SKM-1 (cell line): ENCODE results near the gene LAPTM4A.
"Not testable (repeated sequence)": the region's sequence is repeated elsewhere in the genome, so short reads cannot be mapped to it uniquely, and the experiment has no call there.

Experiments used
- DNase-seq: peaks from one replicate; lab custom pipeline; 2025; ENCODE audit not compliant: unreplicated experiment; lab: John Stamatoyannopoulos, UW

LAPTM4A gene

DNA sequence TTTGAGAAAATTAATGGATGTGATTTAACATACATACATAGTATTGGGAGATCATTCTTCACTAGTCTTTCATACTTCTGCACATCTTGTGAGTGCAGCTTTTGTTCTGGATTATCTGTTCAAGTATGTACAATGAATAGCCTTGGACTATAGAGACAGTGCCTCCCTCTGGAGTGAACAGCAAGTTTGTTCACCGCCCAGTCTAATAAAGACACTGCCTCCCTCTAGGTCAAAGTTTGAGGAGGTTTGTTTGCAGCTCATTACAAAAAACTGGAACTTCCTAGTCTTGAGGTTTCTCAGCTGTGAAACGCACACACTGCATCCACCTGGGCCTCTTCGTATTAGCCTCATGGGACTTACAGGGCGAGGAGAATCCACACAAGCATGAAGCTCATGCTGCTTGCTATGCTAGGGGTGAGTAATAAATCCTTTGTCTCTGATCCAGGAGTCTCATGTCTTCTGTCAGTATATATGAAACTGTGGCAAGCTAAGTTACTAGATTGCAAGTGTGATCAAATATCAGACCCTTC, 26.0 kb upstream of the LAPTM4A start:
- no peak for DNase-seq

- DNase-seq = no peak
These were observed 25.3 kb upstream of the LAPTM4A start for GRCh38 chr2:20076757-20077156.

DNA sequence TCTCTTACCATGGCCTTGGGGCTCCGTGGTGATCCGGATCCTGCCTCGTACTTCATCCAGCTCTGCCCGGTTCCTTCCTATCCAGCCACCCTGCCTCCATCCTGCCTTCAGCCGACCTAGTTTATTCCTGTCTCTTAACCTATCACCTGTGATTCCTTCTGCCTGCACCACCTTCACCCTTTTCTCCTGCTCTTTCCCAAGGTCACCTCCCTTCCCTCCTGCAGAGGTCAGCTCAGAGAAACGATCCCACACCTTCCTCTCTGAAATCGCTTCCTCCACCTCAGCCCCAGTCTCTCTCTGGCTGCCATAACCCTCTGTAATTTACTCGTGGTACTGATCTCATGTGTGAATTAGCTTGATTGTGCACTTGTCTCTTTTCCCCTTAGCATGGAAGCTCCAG, 23.5 kb upstream of the LAPTM4A start:
- no peak for DNase-seq

DNA sequence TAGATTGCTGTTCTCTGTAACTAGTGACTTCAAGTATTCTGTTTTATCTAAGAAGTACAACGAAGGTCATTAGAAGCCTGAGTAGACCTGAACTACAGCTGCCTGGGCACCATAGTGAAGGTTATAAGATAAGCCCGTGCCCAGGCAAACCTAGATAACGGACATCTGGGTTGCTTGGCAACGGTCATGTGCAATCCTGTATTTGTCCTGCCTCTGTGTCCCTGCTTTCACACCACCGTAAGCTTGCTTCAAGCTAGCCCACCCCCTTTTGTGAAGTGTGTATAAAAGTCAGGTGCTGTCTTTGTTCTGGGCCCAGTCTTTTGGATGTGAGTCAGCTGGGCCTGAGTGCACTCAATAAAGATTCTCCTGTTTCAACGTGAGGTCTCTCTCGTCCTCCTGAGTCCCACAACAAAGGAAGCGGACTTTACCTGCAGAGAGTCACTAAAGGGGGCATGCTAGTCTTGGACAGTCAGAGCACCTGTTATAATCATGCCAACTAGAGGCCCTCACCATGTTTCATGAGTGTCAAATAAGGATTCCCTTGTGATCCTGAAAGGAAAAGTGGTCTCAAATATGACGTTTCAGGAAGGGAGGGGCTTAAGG, 22.7 kb upstream of the LAPTM4A start:
- DNase-seq = not testable (repeated sequence)

DNA sequence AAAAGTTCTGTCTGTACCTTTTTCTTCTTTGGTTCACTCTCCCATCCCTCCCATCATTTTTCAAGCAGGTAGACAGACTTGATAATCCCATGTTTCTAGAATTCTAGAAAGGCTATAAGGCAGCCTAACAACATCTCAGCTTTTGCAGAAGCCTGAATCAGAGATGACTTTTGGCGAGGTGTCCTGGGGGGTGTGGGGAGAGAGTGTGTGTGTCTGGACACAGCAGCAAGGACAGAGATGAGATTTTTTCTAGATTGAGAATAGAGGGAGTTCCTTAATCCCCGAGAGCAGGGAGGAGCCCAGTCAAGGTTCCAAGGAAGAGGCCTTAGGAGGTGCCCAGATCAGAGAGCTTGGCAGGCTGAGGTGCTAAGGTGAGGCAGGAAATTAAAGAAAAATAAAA, 22.0 kb upstream of the LAPTM4A start:
- no peak for DNase-seq

- no peak for DNase-seq
These were observed 21.2 kb upstream of the LAPTM4A start for GRCh38 chr2:20072436-20073158.

GRCh38 chr2:20071397-20072383, 20.3 kb upstream of the LAPTM4A start:
- no peak for DNase-seq

DNA sequence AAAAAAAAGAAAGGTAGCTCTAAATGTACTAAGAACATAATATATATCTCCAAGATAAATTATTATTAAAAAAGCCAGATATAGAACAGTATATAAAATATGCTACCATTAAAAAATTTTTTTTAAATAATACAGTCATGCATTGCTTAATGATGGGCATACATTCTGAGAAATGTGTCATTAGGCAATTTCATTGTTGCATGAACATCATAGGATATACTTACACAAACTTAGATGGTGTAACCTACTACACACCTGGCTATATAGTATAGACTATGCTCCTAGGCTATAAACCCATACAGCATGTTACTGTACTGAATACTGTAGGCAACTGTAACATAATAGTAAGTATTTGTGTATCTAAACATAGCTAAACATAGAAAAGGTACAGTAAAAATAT, 18.3 kb upstream of the LAPTM4A start:
- no peak for DNase-seq

DNA sequence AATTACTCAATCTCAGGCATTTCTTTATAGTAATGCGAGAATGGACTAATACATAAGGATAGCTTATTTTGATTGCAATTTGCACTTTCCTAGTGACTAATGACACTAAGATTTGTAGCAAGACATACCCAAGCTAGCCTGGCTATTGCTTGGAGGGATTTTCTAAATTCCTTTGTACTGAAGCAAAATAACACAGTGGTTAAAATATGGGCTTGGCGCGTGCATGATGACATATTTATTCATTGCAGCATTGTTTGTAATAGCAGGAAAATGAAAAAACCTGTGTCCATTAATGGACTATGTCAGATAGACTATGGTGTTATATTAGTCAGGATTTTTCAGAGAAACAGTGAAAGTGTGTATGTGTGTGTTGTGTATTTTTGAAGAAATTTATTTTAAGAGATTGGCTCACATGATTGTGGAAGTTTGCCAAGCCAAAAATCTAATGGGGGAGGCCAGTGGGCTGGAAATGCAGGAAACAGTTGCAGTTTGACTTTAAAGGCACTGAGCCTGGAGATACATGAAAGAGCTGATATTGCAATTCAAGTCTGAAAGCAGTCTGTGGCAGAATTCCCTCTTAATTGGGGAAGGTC, 16.7 kb upstream of the LAPTM4A start:
- DNase-seq = no peak

DNA sequence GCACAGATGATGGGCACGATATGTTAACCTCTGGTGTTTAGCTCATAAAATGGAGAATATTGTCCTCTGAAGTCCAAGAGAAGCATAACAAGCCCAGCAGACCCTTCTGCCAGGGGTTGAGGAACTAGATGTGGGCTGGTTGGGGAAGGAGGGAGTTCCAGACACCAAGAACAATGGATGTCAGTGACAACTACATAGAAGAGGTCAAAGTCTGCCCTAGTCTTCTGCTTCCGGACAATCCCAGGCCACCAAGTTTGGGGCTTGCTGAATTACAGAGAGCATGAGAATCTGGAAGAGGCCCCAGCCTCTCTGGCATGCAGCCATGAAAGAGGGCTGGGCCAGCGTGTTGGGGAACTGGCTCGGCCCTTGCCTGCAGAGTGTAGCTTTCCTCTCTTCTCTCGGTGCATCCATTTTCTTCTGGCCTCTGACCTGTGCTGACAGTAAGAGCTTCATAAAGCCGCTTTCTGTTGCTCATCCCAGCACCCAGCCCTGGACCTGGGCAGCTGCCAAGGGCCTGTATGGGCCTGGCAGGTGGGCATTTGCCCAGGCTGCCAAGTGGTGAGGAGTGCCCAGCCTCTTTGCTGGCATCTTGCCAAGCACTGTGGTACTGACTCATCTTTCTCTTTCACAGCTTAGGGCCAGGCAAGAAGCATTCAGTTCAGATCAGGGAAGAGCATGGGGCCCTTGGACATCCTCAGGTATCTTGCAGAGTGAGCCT, 14.6 kb upstream of the LAPTM4A start:
- no peak for DNase-seq

DNA sequence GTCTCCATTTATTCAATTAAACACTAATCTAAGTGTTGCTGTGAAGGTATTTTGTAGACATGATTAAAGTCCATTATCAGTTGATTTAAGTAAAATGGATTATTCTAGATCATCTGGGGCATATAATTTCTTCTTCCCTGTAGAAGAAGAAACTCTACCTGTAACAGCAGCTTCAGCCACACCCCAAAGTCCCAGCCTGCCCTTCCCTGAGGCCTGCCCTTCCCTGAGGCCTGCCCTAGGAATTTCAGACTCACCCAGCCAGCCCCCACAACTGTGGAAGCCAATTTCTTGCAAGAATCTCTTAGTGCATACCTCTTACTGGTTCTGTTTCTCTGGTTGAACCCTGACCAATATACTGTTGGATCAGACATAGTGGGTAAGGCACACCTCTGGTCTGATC, 13.4 kb upstream of the LAPTM4A start:
- DNase-seq = no peak

- DNase-seq = no peak
These were observed 13.0 kb upstream of the LAPTM4A start for GRCh38 chr2:20064421-20064820.

DNA sequence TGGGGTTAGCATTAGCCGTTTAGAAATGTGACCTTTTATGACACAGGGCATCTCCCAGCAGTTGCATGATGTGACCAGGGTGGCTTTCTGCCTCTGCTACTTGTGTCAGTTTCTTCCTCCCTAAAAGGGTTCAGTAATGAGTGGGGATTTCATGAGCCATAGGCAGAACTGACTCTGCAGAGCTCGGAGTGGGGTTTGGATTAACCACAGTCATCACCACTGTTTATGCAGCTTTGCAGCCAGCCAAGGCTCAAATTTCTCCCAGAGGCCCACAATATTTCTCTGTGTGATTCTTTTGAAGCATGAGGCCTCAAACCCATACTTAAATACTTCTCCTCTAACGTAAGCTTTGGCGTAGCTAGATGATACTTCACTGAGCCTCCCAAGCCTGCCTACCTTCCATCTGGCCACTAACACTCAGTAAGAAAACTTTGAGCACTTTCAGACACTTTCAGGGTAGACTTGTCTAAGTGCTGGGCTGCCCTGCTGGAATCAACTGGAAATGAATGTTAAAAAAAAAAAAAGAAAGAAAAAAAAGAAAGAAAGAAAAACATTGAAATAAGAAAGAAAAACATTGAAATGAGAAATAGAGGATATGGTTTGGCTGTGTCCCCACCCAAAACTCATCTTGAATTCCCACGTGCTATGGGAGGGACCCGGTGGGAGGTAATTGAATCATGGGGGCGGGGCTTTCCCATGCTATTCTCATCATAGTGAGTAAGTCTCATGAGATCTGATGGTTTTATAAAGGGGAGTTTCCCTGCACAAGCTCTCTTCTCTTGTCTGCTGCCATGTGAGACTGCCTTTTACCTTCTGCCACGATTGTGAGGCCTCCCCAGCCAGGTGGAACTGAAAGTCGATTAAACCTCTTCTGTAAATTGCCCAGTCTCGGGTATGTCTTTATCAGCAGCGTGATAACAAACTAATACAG, 11.5 kb upstream of the LAPTM4A start:
- no peak for DNase-seq

DNA sequence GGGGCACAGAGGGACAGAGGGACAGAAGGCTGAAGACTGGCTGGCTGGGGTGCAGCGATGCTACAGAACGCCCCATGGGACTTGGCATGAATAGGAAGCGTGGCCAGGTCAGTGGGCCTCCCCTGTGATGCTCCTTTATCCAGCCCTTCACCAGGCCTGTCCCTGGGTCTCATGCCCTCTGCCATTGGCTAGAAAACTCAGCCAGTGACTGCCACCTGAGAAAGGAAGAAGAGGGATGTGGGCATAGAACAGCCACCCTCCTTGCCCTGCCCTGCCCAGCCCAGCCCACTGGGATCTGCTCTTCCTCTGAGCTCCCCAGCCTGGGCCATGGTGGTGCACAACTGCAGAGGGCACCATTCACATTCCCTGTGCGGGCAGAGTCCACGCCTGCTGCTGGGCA, 10.5 kb upstream of the LAPTM4A start:
- no peak for DNase-seq

- DNase-seq = no peak
These were observed 10.0 kb upstream of the LAPTM4A start for GRCh38 chr2:20061476-20061875.

DNA sequence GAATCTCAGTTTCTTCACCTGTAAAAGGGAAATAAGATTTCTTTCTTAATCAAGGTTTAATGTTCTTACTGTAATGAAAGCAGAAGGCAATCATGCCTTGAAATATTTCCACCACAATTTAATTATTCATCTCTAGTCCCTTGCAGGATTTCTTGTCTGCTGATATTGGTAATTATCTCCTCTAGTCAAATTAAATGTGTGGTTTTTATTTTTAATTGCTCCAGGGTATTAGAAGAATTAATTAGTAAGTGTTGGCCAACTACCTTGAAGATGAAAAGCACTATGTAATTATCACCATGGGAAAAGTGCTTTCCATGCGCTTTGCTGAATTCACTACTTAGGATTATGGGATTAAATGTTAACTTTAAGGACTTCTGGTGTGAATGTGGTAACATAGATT, 8.7 kb upstream of the LAPTM4A start:
- no peak for DNase-seq

- no peak for DNase-seq
These were observed 5.8 kb upstream of the LAPTM4A start for GRCh38 chr2:20057268-20057667.

- no peak for DNase-seq
These were observed 3.5 kb upstream of the LAPTM4A start for GRCh38 chr2:20054931-20055330.

DNA sequence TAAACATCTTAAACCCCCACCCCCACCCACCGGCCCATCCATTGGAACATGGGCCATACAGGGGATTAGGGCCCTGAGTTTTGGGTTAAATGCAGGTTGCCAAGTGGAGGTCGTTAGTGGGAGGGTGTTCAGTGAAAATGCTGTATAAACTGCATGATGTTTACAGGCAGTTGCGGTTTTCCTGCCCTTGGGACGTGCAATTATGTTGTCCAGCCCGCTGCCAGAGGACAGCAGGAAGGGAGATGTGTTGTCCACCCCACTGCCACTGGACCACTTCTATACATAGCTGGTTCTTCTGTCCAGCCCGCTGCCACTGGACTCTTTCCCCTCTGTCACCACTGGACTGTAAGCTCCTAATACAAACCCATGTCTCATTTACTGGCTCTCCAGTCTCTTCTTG, 2.7 kb upstream of the LAPTM4A start:
- DNase-seq = no peak
